ENCODE data around the gene SSR3.

The SSR3 gene

DNA sequence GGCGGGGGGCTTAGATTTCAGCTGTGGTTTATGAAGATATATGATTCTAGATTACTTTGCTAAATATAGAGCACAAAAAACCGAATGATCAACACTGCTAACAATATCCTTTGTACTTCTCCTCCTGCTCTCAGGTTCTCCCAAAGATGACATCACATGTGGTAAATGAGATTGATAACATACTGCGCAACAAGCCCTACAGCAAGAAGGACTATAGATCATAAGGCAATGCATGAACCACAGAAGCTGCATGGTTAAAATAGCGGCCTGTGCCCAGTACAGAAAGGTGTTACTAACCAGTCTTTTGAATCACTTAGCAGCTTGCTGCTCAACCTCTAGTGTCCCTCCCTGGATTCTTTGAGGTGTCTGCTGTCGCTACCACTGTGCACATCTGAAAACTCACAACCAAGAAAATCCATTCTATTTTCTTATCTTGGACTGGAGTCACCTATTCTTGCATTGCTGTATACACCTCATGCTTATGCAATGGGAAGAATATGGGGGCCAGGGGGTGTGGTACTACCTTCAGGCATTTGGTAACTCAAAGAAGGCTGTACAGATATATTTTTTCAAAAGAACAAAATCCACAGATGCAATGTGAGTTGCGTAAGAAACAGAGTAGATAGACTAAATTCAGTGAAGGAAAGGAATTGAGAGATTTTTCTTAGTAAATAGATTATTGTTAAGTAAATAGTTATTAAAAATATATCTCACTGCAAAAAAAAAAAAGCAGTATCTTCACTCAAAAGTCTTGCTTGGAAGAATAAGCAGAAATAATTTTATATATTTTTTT lies 18.2 kb downstream of the SSR3 start:
- DNase-seq (ENCODE audit: low read depth in 2 of 2) = no peak

GRCh38 chr3:156535798-156536197 lies 19.1 kb downstream of the SSR3 start:
- DNase-seq (ENCODE audit: low read depth in 2 of 2) = no peak

- no peak for DNase-seq (ENCODE audit: low read depth in 2 of 2)
Measured at GRCh38 chr3:156535162-156535627, 19.7 kb downstream of the SSR3 start.

DNA sequence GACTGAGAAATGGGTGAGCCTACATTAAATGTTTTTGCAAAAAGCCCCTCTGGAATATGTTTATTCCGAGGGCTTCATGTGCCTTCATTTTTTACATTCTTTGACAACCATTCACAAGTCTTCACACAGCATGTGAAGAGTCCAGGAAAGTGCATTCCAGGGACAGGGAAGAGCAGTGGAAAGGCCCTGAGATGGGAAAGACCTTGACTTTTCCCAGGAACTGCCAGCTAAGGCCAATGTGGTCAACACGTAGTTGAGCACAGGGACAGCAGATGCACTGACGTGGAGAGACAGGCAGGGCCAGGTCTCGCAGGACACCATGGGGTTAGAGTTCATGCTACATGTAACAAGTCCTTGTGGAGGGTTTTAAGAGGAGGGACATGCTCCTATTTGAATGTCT lies 21.7 kb downstream of the SSR3 start:
- DNase-seq (ENCODE audit: low read depth in 2 of 2) = no peak

DNA sequence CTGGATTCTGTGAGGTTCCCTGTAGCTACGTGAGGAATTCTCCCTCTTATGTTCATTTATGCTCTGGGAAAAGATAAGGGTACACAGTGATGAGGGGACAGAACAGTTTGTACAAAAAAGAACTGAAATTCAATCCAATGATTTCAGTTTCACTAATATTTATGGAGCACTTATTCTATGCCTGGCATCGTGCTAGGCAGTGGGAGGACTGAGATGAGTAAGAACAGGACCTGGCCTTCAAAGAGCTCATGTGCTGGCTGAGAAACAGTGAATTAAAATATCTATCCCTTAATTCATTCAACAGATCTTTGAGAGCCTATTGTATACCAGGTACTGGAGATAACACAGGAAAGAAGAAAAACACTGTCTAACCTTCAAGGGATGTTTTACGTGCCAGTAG lies 22.2 kb downstream of the SSR3 start:
- DNase-seq (ENCODE audit: low read depth in 2 of 2) = no peak

GRCh38 chr3:156530980-156531379 lies 23.9 kb downstream of the SSR3 start:
- no peak for DNase-seq (ENCODE audit: low read depth in 2 of 2)

DNA sequence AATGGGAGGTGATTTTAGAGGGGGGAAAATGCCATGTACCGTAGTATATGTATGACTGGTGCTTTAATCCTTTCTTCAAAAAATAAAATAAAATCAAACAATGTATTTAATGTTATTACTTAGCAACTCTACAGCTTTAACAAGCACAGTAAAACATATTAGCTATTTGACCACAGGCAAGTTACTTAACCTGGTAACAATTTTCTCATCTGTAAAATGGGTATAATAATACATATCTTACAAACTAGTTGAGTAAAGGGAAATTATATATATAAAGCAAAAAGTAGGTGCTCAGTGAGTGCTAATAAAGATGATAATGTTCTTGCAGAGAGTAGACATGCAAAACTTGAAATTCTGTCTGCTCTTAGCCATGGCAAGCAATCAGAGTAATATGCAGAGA lies 27.9 kb downstream of the SSR3 start:
- DNase-seq (ENCODE audit: low read depth in 2 of 2) = no peak

- no peak for DNase-seq (ENCODE audit: low read depth in 2 of 2)
Measured at GRCh38 chr3:156525808-156526207, 29.1 kb downstream of the SSR3 start.

DNA sequence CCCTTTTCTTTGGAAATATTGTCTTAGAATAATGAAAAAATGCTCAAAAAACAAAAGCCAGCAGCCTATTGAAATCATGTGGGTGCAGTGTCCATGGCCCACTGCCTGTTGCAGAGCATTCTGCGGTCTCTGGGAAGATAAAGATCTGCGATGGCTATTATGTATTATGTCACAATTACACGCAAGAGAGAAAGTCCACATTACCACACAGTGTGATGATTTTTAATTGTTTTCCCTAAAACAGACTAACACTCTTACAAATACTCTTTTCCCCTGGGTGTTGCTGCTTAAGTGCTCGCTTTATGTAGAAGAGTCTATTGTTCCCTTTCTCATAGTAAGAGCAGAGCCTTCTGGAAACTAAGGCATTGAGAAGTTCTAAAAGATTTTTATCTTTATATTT lies 32.2 kb downstream of the SSR3 start:
- DNase-seq (ENCODE audit: low read depth in 2 of 2) = no peak

DNA sequence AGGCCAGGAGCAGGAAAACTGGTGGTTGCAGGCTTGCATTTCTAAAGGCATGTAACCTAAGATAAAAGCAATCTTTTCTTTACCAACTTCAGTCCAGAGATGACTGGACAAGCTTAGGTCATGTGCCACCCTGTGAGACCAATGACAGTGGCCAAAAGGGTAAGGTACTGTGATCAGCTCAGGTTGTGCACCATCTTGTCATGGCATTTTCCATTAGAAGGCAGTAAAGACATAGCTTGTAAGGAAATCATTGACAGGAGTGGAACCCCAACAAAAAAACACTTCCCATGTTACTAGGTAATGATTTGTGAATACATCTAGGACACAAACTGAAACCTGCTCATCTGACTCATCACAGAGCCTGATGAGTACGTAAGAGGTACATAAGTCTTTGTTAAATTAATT lies 35.2 kb downstream of the SSR3 start:
- DNase-seq (ENCODE audit: low read depth in 2 of 2) = no peak

GRCh38 chr3:156518726-156519125 lies 36.2 kb downstream of the SSR3 start:
- no peak for DNase-seq (ENCODE audit: low read depth in 2 of 2)

- no peak for DNase-seq (ENCODE audit: low read depth in 2 of 2)
Measured at GRCh38 chr3:156516961-156517360, 38.0 kb downstream of the SSR3 start.

- no peak for DNase-seq (ENCODE audit: low read depth in 2 of 2)
Measured at GRCh38 chr3:156516284-156516683, 38.6 kb downstream of the SSR3 start.

DNA sequence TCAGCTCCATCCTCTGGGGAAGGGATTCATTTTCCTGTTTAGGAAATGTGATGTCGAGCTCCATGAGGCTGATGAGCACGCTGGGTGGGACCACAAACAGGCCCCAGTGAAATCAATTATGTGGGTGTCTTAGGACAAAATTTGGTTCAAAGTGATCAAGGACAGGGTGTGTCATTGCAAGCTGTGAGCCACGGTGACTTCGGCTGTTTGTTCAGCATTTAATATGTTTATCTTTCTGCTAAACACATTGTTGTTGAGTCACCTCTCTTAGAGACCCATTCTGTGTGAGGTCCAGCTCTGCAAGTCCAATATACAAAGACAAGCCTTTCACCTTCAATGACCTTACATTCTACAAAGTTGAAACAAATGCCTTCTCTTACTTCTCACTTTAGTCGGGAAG lies 41.3 kb downstream of the SSR3 start:
- no peak for DNase-seq (ENCODE audit: low read depth in 2 of 2)

DNA sequence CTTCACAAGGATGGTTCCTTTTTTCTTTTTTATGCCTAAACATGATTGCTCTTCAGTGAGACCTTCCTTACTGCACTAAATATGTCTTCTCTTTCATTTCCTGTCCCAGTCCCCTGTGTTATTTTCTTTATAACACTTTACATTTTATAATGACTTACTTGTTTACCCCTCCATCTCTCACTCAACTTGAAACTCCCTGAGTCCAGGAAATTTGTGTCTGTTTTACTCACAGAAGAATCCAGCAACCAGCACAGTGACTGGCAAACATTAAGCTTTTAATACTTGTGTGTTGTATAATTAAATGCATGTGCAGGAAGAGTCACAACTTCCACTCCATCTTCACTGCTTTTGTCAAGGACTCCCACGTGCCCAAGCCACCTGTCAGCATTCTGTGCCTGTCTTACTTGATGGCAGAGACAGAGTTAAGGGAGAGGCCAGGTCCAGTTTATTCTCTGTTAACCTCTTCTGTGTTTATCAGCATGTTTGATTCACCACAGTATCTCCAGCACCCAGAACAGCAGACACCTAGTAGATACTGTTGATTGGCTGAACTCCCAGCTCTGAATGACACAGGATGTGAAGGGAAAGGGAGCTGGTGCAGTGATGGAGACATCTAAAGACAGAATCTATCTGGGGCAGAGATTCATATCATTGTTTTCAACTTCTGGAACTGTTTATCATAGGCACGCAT lies 42.8 kb downstream of the SSR3 start:
- DNase-seq (ENCODE audit: low read depth in 2 of 2) = no peak

DNA sequence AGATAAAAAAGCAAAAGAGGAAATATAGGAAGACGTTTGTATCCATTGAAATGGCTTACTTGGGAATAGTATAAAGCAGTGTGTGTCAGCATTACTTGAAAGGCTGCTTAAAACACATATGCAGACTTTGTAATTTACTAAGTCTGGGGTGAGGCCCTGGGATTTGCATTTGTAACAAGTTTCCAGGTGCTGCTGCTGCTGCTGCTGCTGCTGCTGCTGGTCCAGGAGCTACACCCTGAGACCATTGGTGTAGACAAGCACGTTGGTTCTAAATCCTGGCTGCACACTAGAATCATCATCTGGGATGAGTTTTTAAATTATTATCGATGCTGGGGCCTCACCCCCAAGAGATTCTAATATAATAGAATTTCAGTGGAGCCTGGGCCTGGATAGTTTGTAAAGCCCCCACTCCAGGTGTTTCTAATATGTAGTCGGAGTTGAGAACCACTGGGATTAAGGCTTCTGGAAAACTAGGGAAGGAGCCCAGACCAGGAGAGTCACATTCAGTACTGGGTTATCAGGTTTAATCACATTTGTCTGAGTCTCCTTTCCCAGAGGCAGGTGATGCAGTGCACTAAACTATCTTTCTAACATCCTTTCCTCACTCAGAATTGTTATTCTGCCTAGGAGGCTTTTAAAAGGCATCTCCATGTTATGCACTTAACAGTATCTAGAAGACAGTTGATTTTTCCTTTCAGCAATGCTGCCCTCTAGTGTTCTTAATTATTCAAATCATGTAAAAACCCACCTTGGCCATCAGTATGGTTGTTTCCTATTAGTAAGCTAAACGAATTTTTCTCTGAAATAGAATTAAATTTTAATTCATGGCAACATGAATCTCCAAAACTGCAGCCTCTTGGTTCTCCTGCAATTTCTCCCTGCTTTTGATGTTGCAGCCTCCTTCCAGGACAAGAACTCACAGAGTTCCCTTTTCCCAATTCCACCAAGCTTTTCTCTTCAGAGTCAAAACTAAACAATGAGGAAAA lies 45.4 kb downstream of the SSR3 start:
- DNase-seq (ENCODE audit: low read depth in 2 of 2) = no peak

DNA sequence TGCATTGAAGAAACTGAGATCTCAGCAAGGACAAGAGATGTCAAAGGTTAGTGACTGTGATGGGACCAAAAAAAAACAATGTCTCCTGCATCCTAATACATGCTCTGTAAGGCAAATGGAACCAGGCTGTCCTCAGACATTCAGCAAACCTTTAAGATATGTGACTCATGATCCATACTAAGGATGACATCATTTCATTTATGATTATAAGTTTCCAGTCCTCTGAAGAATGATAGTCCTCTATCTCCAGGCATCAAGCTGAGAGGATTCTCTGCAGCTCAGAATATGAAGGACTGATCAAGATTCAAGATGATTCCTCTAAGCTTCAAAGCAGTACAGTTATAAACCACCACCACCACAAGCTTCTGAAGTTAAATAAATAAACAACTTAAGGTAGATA lies 47.6 kb downstream of the SSR3 start:
- no peak for DNase-seq (ENCODE audit: low read depth in 2 of 2)

- DNase-seq (ENCODE audit: low read depth in 2 of 2) = no peak
Measured at GRCh38 chr3:156498307-156498706, 56.6 kb downstream of the SSR3 start.

GRCh38 chr3:156497326-156497725 lies 57.6 kb downstream of the SSR3 start:
- DNase-seq (ENCODE audit: low read depth in 2 of 2) = no peak

GRCh38 chr3:156495816-156496215 lies 59.1 kb downstream of the SSR3 start:
- DNase-seq (ENCODE audit: low read depth in 2 of 2) = no peak

- no peak for DNase-seq (ENCODE audit: low read depth in 2 of 2)
Measured at GRCh38 chr3:156493887-156494286, 61.0 kb downstream of the SSR3 start.

- no peak for DNase-seq (ENCODE audit: low read depth in 2 of 2)
Measured at GRCh38 chr3:156492801-156493261, 62.1 kb downstream of the SSR3 start.

Data from stimulated activated CD4-positive, alpha-beta T cell treated with anti-CD3 and anti-CD28 coated beads, Interleukin-1b, Interleukin-23, amount 100 ng/mL, for 4 hours (primary cell).